GM19023 (cell line): ENCODE measurements around the gene RBM44.
"Not testable (repeated sequence)": the region's sequence is repeated elsewhere in the genome, so short reads cannot be mapped to it uniquely, and the experiment has no call there.

Source experiments
- ATAC-seq: cut with Tn5 transposase; IDR thresholded peaks from one replicate; pipeline ENCODE4 v1.9.1; 2021; ENCODE audit warnings: mild to moderate bottlenecking, moderate library complexity; ENCODE audit not compliant: unreplicated experiment

RBM44 gene

DNA sequence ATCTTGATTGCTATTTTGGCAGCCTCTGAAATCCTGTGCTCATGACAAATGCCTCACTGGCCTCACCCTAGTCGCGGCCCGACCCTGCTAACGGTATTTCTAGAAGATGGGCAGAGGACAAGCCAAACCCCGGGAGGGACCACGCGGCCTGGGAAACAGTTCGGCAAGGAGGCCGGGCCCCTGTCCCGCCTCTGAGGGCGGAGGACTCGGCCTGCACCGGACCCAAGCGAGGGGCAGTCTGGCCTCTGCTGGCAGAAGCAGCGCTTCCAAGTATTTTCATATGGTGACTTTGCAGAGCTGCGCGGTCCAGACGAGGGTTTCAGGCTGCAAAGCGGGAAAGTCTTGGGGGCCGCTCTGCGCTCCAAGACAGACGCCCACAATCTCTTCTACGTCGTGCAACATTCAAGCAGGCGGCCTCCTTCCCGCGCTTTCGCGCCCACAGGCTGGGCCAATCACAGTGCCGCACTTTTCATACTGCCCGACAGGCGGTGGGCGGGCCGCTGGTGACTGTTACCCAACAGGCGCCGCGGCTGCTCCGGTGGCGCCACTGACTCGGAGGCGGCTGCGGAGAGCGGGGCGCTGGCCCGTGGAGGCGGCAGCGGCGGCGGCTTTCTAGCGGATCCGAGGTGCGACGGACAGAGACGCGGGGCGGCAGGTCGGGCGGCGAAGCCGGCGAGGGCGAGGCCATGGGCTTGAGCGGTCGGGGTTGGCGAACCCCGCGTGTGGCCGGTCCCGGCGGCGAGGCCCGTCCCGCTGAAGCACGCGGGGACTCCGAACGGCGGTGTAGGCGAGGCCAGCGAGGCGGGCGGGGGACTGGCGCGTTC is at the start of gene RBM44:
Gene RBM44 (plus strand): TSS at position 544 of the 824 bp plus-strand sequence. CDS start 14,831 bp downstream, outside the sequence.
- no peak for ATAC-seq

- no peak for ATAC-seq
Observed at GRCh38 chr2:237749002-237749401, 49.6 kb upstream of the RBM44 start.

DNA sequence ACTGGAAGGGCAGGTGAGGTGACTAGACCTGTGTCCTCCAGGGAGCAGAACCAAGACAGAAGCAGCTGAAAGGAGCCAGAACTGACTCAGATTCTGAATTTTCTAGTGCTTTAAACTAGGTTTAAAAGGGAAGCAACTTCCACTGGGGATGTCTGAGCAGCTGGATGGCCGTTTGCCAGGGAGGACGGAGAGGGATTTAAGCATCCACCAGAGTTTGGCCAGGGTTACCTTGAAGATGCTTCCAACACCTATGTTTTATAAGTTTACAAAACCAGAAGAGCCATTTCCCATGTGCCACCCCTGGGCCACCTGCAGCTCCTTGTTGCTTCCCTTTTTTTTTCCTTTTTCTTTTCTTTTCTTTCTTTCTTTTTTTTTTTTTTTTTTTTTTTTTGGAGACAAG is 48.6 kb upstream of the RBM44 start:
- no peak for ATAC-seq

DNA sequence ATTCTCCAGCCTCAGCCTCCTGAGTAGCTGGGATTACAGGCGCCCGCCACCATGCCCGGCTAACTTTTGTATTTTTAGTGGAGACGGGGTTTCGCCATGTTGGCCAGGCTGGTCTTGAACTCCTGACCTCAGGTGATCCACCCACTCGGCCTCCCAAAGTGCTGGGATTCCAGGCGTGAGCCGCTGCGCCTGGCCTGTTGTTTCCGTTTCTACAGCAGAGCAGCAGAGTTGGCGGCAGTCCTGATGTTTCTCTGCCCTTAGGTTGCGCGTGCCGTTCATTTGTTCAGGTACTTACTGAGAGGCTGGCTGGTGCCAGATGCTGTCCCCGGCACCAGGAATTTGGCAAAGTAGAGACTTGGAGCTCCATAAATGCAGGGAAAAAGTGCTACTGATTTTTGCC is 48.1 kb upstream of the RBM44 start:
- ATAC-seq, result not testable (repeated sequence)

- peak; percentile 99 for ATAC-seq
Observed at GRCh38 chr2:237752761-237753165, 45.8 kb upstream of the RBM44 start.

- ATAC-seq, result no peak
Observed at GRCh38 chr2:237754182-237754581, 44.4 kb upstream of the RBM44 start.

DNA sequence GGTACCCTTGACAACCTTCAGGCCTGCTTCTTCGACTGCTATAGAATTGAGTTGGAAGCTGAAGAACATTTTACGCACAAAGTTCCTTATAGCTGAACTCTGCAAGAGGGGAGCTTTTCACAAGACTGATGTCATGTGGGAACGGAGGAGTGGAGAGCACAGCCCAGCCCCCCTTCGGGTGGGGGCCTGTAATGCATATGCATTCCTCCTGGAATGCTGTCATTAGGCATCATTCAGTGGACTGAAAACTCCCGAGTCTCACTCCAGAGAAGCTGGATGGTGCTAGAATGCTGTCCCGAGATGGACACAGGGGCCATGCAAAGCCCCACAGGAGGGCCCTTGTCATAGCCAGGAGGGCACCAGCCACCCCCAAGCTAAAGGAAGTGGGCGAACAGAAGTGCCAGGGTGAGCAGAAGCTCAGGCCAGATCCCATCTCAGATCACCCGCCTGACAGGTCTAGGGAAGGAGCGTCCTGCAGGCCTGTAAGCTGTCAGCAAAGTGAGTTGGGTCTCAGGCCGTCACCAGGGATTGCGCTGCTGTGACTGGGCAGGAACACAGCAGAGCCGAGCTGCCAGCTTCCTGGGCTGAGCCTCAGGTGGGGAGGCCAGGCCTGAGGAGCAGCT is 43.8 kb upstream of the RBM44 start:
- ATAC-seq, result no peak

DNA sequence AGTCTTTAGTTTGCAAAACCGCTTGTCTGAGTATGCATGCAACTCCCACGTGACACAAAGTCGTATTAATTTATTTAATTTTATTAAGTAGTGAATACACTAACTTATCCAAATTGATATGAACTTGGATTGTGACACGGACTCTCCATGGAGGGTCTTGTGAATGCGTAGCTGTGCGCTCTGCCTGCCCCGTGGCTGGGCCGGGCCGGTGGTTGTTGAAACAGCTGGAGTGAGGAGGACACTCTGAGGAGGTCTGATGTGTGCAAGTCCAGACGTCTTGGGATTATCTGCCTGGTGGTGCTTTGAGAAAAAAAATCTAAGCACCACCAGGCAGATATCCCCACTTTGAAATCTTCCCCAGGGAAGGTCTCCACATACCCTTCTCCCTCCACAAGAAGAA is 41.0 kb upstream of the RBM44 start:
- no peak for ATAC-seq

DNA sequence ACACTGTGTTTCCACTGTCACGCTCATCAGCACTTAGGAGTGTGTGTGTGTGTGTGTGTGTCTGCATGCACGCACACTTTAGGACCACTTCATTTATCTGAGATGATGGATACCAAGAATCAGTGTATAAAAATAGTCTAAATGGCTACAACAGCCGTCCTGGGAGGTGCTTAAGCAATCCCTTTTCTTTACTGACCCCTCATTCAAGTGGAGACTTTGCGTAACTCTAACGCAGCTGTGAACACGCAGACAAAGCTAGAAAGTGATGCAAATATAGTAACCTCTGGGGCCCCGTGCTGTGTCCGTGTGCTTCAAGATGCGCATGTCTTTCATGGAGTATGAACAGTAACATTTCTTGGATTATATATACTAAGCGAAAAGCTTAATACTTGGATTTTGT is 40.4 kb upstream of the RBM44 start:
- ATAC-seq, result no peak

DNA sequence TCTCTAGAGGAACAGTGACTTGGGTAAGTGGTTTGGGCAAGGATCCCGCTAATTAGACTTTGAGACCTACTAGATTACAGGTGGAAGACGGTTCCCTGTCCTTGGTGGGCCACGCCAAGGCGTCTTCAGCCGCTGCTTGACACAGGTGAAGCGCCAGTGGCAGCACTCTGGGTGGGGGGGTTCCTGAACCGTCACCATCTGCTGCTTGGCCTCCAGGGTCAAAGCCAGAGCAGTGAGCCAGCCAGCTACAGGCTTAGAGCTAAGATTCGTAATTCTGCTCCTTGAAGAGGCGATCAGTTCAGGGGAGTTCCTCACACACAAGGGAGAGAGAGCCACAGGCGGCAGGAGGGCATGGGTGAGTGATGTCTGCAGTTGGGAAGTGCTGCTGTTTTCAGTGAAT is 39.4 kb upstream of the RBM44 start:
- no peak for ATAC-seq

- ATAC-seq, result no peak
Observed at GRCh38 chr2:237760506-237761502, 37.8 kb upstream of the RBM44 start.

DNA sequence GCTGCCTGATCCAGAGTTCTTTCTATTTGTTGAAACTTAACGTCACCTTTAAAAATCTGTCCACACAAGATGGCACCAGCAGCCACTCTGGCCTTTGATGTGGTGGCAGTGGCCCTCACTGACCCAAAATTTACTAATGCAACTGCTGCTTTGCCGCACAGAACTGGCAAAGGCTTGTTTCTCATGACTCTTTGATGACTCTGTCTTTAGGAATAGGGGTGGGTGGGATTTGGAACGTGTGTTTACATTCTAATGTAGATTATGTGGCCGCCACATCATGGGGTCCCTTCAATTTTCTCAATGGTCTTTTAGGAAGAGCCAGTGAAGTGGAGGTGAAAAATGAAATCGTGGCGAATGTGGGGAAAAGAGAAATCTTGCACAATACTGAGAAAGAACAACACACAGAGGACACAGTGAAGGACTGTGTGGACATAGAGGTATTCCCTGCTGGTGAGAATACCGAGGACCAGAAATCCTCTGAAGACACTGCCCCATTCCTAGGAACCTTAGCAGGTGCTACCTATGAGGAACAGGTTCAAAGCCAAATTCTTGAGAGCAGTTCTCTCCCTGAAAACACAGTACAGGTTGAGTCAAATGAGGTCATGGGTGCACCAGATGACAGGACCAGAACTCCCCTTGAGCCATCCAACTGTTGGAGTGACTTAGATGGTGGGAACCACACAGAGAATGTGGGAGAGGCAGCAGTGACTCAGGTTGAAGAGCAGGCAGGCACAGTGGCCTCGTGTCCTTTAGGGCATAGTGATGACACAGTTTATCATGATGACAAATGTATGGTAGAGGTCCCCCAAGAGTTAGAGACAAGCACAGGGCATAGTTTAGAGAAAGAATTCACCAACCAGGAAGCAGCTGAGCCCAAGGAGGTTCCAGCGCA is 36.0 kb upstream of the RBM44 start:
- ATAC-seq, result not testable (repeated sequence)

DNA sequence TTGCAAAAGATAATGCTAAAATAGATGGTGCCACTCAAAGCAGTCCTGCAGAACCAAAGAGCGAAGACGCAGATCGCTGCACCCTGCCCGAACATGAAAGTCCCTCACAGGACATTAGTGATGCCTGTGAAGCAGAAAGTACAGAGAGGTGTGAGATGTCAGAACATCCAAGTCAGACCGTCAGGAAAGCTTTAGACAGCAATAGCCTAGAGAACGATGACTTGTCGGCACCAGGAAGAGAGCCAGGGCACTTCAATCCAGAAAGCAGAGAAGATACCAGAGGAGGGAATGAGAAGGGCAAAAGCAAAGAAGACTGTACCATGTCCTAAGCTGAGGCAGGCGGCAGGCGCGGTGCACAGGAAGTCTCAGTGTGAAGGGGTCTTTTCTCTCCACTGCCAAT is 34.8 kb upstream of the RBM44 start:
- ATAC-seq, result no peak

GRCh38 chr2:237765122-237765521 is 33.5 kb upstream of the RBM44 start:
- ATAC-seq, result not testable (repeated sequence)

GRCh38 chr2:237765875-237766274 is 32.7 kb upstream of the RBM44 start:
- no peak for ATAC-seq

- no peak for ATAC-seq
Observed at GRCh38 chr2:237766340-237766739, 32.2 kb upstream of the RBM44 start.

DNA sequence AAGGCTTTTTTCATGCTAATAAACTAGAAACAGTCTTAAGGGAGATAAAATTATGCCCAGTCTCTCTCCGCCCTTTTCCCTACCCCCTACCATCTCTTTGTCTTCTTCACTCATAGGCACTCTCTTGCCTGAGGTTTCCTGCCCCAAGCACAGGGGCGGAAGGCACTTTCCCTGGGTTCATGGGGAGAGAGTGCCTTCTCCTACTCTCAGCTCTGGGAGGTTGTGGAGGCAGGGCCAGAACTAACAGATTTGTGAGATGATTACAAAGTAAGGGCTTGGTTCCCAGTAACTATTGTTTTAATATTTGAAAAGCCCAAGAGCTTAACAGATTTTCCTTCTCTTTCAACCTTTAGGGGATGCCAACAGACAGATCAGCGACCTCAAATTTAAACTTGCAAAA is 26.1 kb upstream of the RBM44 start:
- no peak for ATAC-seq

GRCh38 chr2:237773826-237774225 is 24.8 kb upstream of the RBM44 start:
- no peak for ATAC-seq

DNA sequence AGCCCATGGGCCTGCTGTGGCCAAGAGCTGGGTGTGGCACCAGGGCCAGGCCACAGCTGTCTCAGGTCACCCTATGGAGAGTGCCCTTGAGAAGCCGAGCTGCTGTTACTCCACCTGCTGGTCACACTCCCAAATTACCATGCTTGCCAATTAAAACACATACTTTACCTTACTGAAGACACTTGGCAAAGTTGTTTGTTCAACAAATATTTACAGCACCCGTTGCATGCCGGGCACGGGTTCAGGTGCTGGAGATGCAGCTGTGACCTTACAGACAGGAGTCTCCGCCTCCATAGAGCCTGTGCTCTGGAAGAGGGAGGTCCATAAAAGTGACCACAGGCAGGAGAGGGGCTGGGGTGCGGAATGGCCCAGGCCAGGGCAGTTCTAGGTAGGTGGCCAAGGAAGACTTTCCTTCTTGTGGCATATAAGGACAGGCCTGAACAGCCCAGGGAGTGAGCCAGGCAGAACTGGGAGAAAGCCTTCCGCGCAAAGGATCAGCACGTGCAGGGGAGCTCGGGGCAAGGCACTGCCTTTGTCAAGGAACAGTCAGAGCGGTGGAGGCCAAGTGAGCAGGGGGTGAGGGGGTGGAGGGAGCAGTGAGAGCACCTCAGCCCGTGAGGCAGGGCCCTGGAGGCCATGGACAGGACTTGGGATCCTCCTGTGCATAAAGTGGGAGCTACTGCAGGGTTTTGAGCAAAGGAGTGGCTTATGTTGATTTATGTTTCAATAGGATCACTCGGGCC is 23.6 kb upstream of the RBM44 start:
- ATAC-seq, result no peak

DNA sequence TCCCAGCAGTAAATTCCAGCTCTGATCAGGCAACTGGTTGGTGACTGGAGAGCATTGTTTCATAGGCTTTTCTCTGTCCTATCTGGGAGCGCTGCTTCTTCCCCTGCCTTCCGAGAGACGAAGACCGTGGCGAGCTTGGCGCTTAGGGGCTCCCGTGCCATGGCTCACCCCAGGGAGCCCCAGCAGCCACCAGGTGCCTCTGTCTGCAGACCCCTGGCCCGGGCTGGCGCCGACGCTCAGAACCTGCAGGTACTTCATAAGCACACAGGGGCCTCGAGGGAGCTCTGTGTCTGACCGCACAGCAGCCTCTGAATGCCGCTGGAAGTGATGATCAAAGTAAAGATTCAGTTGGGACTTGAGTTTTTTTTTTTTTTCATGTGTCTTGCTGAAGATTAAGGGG is 19.1 kb upstream of the RBM44 start:
- ATAC-seq, result no peak
